RWPE2 (cell line): ENCODE results near the gene HSFX3.
"Not testable (repeated sequence)": the region's sequence is repeated elsewhere in the genome, so short reads cannot be mapped to it uniquely, and the experiment has no call there.

Experiments
- ATAC-seq: fragments of 200-7000 bp; cut with Tn5 transposase; 3 replicates; pipeline ENCODE4 v1.9.1; 2021; ENCODE audit warnings: low read depth
- DNase-seq: peaks from one replicate; pipeline ENCODE4 v3.0.0-alpha.2; 2020; ENCODE audit warnings: low spot score
- H3K27ac ChIP-seq: fragments of 450-650 bp; 2 replicates; pipeline ENCODE4 v1.5.1; 2017; ENCODE audit warnings: mild to moderate bottlenecking; ENCODE audit not compliant: poor library complexity, severe bottlenecking
- H3K27me3 ChIP-seq: fragments of 250-450 bp; sonication (Bioruptor Pico); 2 replicates; pipeline ENCODE4 v1.5.1; 2021; ENCODE audit warnings: mild to moderate bottlenecking, moderate library complexity; ENCODE audit not compliant: insufficient read depth, poor library complexity, severe bottlenecking
- H3K36me3 ChIP-seq: fragments of 250-450 bp; sonication (Bioruptor Pico); 2 replicates; pipeline ENCODE4 v1.5.1; 2020; ENCODE audit warnings: low read depth, mild to moderate bottlenecking, moderate library complexity
- H3K4me1 ChIP-seq: fragments of 250-450 bp; sonication (Bioruptor Pico); 2 replicates; pipeline ENCODE4 v1.5.1; 2021; ENCODE audit warnings: mild to moderate bottlenecking, moderate library complexity; ENCODE audit not compliant: insufficient read depth, poor library complexity, severe bottlenecking
- H3K4me3 ChIP-seq: fragments of 250-450 bp; sonication (Bioruptor Pico); 2 replicates; pipeline ENCODE4 v1.5.1; 2021; ENCODE audit warnings: mild to moderate bottlenecking, moderate library complexity; ENCODE audit not compliant: severe bottlenecking
- H3K9me3 ChIP-seq: fragments of 250-450 bp; sonication (Bioruptor Pico); 2 replicates; pipeline ENCODE4 v1.5.1; 2021; ENCODE audit warnings: mild to moderate bottlenecking, moderate library complexity; ENCODE audit not compliant: severe bottlenecking
- TF ChIP-seq, protein P1 (sequence below): fragments of 450-650 bp; IDR thresholded peaks from one replicate; pipeline ENCODE4 v1.5.1; 2017; ENCODE audit warnings: mild to moderate bottlenecking, moderate library complexity; ENCODE audit not compliant: poor library complexity, severe bottlenecking

HSFX3 gene

GRCh38 chrX:149549701-149550100 is at the start of gene HSFX3:
HSFX3 (minus strand) TSS chrX:149549924; CDS start chrX:149549852, 72 bp downstream.
- H3K27ac ChIP-seq, H3K9me3 ChIP-seq, H3K4me1 ChIP-seq, H3K27me3 ChIP-seq, ATAC-seq, H3K36me3 ChIP-seq, H3K4me3 ChIP-seq, DNase-seq: not testable (repeated sequence)

DNA sequence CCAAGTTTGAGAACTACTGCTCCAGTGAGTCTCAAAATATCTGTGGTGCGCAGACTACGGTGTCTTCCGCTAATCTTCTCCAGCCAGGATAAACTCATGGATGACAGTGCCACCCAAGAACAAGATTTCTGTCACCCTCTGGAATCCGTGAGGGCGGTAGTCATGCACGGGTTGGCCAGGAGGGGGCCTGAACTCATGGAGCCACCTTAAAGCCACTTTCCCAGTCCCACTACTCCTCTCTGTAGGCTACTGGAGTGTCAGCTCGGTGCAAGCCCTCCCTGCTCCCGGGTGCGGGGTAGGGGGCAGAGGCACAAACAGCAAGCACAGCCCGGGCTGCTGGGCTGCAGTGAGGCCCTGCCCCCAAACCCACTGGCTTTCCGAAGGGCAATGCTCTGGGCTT is 48.9 kb upstream of the HSFX3 start:
- DNase-seq, H3K36me3 ChIP-seq, H3K4me1 ChIP-seq, H3K27me3 ChIP-seq, H3K4me3 ChIP-seq, ATAC-seq, H3K9me3 ChIP-seq, H3K27ac ChIP-seq: not testable (repeated sequence)

DNA sequence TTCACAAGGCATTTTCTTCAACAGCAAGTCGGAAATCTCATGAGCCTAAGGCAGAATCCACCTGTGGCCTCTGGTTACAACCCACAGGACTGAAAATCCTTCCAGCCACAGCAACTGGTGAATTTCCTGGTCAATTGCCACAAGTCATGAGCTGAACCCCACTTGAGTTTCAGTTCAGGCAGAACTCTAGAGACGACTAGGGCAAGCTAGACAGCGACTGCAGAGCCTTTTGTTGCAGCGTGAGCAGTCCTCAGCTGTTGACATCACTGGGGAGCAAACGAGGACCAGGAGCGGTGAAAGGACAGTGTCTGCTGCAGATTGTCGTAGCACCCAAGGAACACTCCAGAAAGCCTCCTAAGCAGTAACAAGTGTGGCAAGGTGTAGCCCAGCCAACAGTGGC is 46.2 kb upstream of the HSFX3 start:
- not testable (repeated sequence) for H3K36me3 ChIP-seq, H3K4me3 ChIP-seq, DNase-seq, H3K4me1 ChIP-seq, H3K27ac ChIP-seq, H3K27me3 ChIP-seq, ATAC-seq, H3K9me3 ChIP-seq

DNA sequence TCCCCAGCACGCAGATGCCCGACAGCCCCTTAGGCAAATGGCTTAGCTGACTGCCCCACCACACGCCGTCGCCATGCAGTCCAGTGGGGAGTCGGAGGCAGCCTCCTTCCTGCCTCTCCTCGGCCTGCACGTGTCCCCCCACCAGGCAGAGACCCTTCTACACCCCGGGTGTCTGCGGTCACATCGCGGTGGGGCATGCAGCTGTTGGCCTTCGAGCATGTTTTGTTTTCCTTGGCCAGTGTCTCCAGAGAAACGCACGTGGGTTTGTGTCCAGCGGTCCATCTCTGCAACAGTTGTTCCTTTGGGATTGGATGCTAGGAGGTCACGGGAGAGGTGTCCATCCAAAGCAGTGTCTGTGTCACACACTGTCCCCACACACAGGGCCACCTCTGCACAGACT is 45.5 kb upstream of the HSFX3 start, which contains the start of gene HSFX2:
HSFX2 (minus strand) TSS at position 101 of the 400 bp plus-strand sequence. CDS start 614 bp downstream, outside the sequence.
- H3K4me1 ChIP-seq, H3K27ac ChIP-seq, ATAC-seq, H3K36me3 ChIP-seq, DNase-seq, H3K27me3 ChIP-seq, H3K9me3 ChIP-seq, H3K4me3 ChIP-seq: not testable (repeated sequence)

DNA sequence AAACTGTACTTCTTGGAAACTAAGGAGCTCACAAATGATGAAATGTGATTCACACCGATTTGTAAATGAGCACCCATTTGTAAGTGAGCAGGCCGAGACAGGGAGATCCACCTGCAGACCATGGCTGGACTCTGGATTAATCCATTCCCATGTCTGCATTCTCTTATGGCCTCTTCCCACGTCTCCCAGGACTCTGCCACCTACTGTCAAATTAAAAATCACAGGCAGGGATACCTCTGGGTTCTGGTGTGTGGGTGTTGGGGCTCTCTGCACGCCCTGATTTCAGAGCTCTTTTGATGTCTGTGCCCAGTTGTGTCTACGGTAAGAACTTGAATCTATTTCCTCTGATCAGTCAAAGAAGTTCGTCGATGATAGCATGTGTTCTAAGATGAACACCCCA is 41.3 kb upstream of the HSFX3 start:
- H3K27ac ChIP-seq, ATAC-seq, H3K36me3 ChIP-seq, H3K27me3 ChIP-seq, DNase-seq, H3K9me3 ChIP-seq, H3K4me1 ChIP-seq, H3K4me3 ChIP-seq: not testable (repeated sequence)

DNA sequence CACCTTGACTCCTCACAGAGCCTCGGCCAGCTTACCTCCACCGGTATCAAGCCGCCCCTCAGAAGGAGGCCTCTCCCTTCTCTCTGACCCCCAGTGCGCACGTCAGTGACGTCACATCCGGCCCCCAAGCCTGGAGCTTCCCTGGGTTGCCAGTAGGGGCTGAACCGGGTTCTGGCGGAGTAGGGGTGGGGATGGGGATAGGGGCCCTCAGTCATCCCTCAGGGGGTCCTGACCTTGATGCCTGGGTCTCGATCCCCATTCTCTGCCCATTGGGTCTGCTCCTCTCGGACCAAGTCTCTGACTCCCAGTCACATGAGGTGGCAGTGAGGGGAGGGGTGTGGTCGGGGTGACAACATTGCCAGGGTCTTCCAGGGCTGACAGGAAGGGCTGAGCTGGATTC is 37.6 kb upstream of the HSFX3 start, which contains the start of gene MAGEA9B:
MAGEA9B (minus strand) TSS at position 101 of the 400 bp plus-strand sequence. CDS start 4,280 bp downstream, outside the sequence.
- DNase-seq, H3K4me3 ChIP-seq, H3K36me3 ChIP-seq, H3K27me3 ChIP-seq, H3K27ac ChIP-seq, H3K4me1 ChIP-seq, H3K9me3 ChIP-seq, ATAC-seq: not testable (repeated sequence)

GRCh38 chrX:149585631-149586030 is 35.9 kb upstream of the HSFX3 start:
- H3K9me3 ChIP-seq, H3K27ac ChIP-seq, ATAC-seq, H3K36me3 ChIP-seq, H3K27me3 ChIP-seq, H3K4me1 ChIP-seq, H3K4me3 ChIP-seq, DNase-seq: not testable (repeated sequence)

DNA sequence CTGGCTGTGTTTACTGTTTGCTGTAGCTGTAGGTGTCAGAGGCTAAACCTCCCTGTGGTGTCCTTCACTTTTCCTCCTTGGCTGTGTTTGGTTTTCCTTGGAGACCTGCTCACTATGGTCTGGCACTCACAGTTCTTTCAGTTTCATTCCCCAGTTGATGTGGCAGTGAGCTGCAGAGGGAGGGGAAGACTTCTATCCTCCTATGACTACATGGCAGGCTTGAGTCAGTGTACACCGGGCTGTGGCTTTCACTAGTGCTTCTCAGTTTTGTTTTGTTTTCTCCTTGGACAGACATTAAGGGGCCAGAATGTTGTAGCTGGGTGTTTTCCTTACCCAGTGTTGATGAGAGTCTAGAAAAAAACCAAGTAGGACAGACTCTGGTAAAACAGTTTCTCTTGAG is 23.7 kb upstream of the HSFX3 start:
- H3K36me3 ChIP-seq, DNase-seq, H3K27ac ChIP-seq, ATAC-seq, H3K9me3 ChIP-seq, H3K4me1 ChIP-seq, H3K27me3 ChIP-seq, H3K4me3 ChIP-seq: not testable (repeated sequence)

GRCh38 chrX:149572743-149573142 is 23.0 kb upstream of the HSFX3 start:
- no peak for ATAC-seq
- no peak overlapping the region for H3K4me3 ChIP-seq
- H3K27me3 ChIP-seq, result no peaks in the 10 kb centered on the region
- H3K36me3 ChIP-seq, result no peaks in the 10 kb centered on the region
- H3K4me1 ChIP-seq, result no peaks in the 10 kb centered on the region
- H3K9me3 ChIP-seq, result no peaks in the 10 kb centered on the region
- no peak for DNase-seq
- TF ChIP-seq, protein P1, sequence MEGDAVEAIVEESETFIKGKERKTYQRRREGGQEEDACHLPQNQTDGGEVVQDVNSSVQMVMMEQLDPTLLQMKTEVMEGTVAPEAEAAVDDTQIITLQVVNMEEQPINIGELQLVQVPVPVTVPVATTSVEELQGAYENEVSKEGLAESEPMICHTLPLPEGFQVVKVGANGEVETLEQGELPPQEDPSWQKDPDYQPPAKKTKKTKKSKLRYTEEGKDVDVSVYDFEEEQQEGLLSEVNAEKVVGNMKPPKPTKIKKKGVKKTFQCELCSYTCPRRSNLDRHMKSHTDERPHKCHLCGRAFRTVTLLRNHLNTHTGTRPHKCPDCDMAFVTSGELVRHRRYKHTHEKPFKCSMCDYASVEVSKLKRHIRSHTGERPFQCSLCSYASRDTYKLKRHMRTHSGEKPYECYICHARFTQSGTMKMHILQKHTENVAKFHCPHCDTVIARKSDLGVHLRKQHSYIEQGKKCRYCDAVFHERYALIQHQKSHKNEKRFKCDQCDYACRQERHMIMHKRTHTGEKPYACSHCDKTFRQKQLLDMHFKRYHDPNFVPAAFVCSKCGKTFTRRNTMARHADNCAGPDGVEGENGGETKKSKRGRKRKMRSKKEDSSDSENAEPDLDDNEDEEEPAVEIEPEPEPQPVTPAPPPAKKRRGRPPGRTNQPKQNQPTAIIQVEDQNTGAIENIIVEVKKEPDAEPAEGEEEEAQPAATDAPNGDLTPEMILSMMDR, result no peak
- H3K27ac ChIP-seq, result no peak overlapping the region
